ENCODE measurements around the gene TFCP2L1.

- TF ChIP-seq TAF1 (conservative IDR thresholded peaks at IDR 0.05) (no peak), CTCF (IDR thresholded peaks at IDR 0.05; ENCODE audit: low read depth, low read length, missing input control) (no peak), ATF3 (IDR thresholded peaks at IDR 0.05) (no peak), RXRA (IDR thresholded peaks at IDR 0.05) (no peak), JUND (IDR thresholded peaks at IDR 0.05) (no peak), ZBTB33 (IDR thresholded peaks at IDR 0.05) (no peak), REST (IDR thresholded peaks at IDR 0.05) (no peak), MAX (IDR thresholded peaks at IDR 0.05) (no peak), YY1 (IDR thresholded peaks at IDR 0.05) (no peak), GABPA (IDR thresholded peaks at IDR 0.05 in 1 of 2, conservative IDR thresholded peaks at IDR 0.05 in 1 of 2) (no peak)
Measured at GRCh38 chr2:121251497-121251896, 33.5 kb downstream of the TFCP2L1 start.

Data from liver (tissue), 3 donors.